HepG2 (cell line): ENCODE results near the gene HNRNPH2. TPM values are rescaled to one million over a fixed set of nuclear protein-coding genes. Genes with fewer than 3 reads are reported as not detected.

Experiments
- DNMT1 ChIP-seq: sonication (generic); formaldehyde crosslinking; IDR thresholded peaks from 2 replicates; pipeline ENCODE4 v1.5.1; 2020; ENCODE audit warnings: mild to moderate bottlenecking, missing genetic modification reagents
- FOXJ3 ChIP-seq: sonication (generic); formaldehyde crosslinking; IDR thresholded peaks from 2 replicates; pipeline ENCODE4 v1.4.0; 2020; ENCODE audit warnings: missing genetic modification reagents, mild to moderate bottlenecking, borderline replicate concordance
- IKZF5 ChIP-seq: IDR thresholded peaks from 2 replicates; pipeline ENCODE4 v1.6.1; 2018; ENCODE audit warnings: missing genetic modification reagents, mild to moderate bottlenecking, missing compliant biosample characterization
- KAT8 ChIP-seq: IDR thresholded peaks from 2 replicates; pipeline ENCODE4 v1.6.1; 2016; ENCODE audit warnings: missing genetic modification reagents, missing compliant biosample characterization
- MATR3 ChIP-seq: sonication (generic); formaldehyde crosslinking; IDR thresholded peaks from 2 replicates; pipeline ENCODE4 v1.4.0; 2020; ENCODE audit warnings: missing genetic modification reagents
- MZF1 ChIP-seq: sonication (generic); formaldehyde crosslinking; IDR thresholded peaks from 2 replicates; pipeline ENCODE4 v1.8.1; 2023; ENCODE audit warnings: mild to moderate bottlenecking, missing genetic modification reagents, borderline replicate concordance
- NFIC ChIP-seq: IDR thresholded peaks from 2 replicates; pipeline ENCODE4 v1.6.1; 2012; ENCODE audit warnings: mild to moderate bottlenecking, low read length, inconsistent platforms
- ONECUT2 ChIP-seq: sonication (generic); formaldehyde crosslinking; IDR thresholded peaks from 2 replicates; pipeline ENCODE4 v1.4.0; 2020; ENCODE audit warnings: missing genetic modification reagents
- PHF21A ChIP-seq: sonication (generic); formaldehyde crosslinking; IDR thresholded peaks from 2 replicates; pipeline ENCODE4 v1.5.0; 2020; ENCODE audit warnings: mild to moderate bottlenecking, missing genetic modification reagents
- PITX1 ChIP-seq: sonication (generic); formaldehyde crosslinking; IDR thresholded peaks from 2 replicates; pipeline ENCODE4 v1.5.1; 2020; ENCODE audit warnings: mild to moderate bottlenecking, missing genetic modification reagents
- POLR2AphosphoS5 ChIP-seq: IDR thresholded peaks from 2 replicates; pipeline ENCODE4 v1.6.1; 2012; ENCODE audit warnings: low read depth, low read length
- REPIN1 ChIP-seq: sonication (generic); formaldehyde crosslinking; IDR thresholded peaks from 2 replicates; pipeline ENCODE4 v1.8.0; 2022; ENCODE audit warnings: missing genetic modification reagents, low read depth, mild to moderate bottlenecking, borderline replicate concordance
- SAP130 ChIP-seq: IDR thresholded peaks from 2 replicates; pipeline ENCODE4 v1.6.1; 2016; ENCODE audit warnings: low read depth
- SP4 ChIP-seq: sonication (generic); formaldehyde crosslinking; IDR thresholded peaks from 2 replicates; pipeline ENCODE4 v1.8.1; 2023; ENCODE audit warnings: mild to moderate bottlenecking, missing genetic modification reagents
- TARDBP ChIP-seq: sonication (generic); formaldehyde crosslinking; IDR thresholded peaks from 2 replicates; pipeline ENCODE4 v1.8.0; 2022; ENCODE audit warnings: mild to moderate bottlenecking, missing genetic modification reagents
- TBX2 ChIP-seq: sonication (generic); formaldehyde crosslinking; IDR thresholded peaks from 2 replicates; pipeline ENCODE4 v1.5.0; 2020; ENCODE audit warnings: missing genetic modification reagents, mild to moderate bottlenecking, borderline replicate concordance
- TCF7 ChIP-seq: sonication (generic); IDR thresholded peaks from 2 replicates; pipeline ENCODE4 v1.6.1; 2016; ENCODE audit warnings: antibody characterized with exemption, low read depth
- TCF7L2 ChIP-seq: IDR thresholded peaks from 2 replicates; pipeline ENCODE4 v1.6.1; 2011; ENCODE audit warnings: mild to moderate bottlenecking, low read depth, low read length, moderate library complexity
- U2AF2 ChIP-seq: fragments of 200-400 bp; formaldehyde crosslinking; IDR thresholded peaks from 2 replicates; pipeline ENCODE4 v1.6.1; 2017; ENCODE audit warnings: low read depth, mild to moderate bottlenecking, low read length
- ZBTB43 ChIP-seq: sonication (generic); formaldehyde crosslinking; conservative IDR thresholded peaks from 2 replicates; pipeline ENCODE4 v1.4.0; 2020; ENCODE audit warnings: missing genetic modification reagents
- ZEB1 ChIP-seq: IDR thresholded peaks from 2 replicates; pipeline ENCODE4 v1.6.1; 2012; ENCODE audit warnings: mild to moderate bottlenecking, low read depth, inconsistent platforms; ENCODE audit not compliant: insufficient replicate concordance
- ZNF160 ChIP-seq: sonication (generic); formaldehyde crosslinking; IDR thresholded peaks from 2 replicates; pipeline ENCODE4 v1.8.0; 2022; ENCODE audit warnings: mild to moderate bottlenecking, inconsistent platforms, missing genetic modification reagents
- ZNF281 ChIP-seq: sonication (generic); formaldehyde crosslinking; IDR thresholded peaks from 2 replicates; pipeline ENCODE4 v1.4.0; 2020; ENCODE audit warnings: missing genetic modification reagents, borderline replicate concordance
- ZNF326 ChIP-seq: sonication (generic); formaldehyde crosslinking; IDR thresholded peaks from 2 replicates; pipeline ENCODE4 v1.4.0; 2020; ENCODE audit warnings: missing genetic modification reagents, borderline replicate concordance
- ZNF354B ChIP-seq: sonication (generic); formaldehyde crosslinking; IDR thresholded peaks from 2 replicates; pipeline ENCODE4 v1.8.0; 2022; ENCODE audit warnings: mild to moderate bottlenecking, missing genetic modification reagents
- ZNF567 ChIP-seq: sonication (generic); formaldehyde crosslinking; IDR thresholded peaks from 2 replicates; pipeline ENCODE4 v1.8.1; 2023; ENCODE audit warnings: mild to moderate bottlenecking, missing genetic modification reagents, borderline replicate concordance
- ZNF788 ChIP-seq: sonication (generic); formaldehyde crosslinking; IDR thresholded peaks from 2 replicates; pipeline ENCODE4 v1.5.0; 2020; ENCODE audit warnings: mild to moderate bottlenecking, missing genetic modification reagents, borderline replicate concordance
- polyA plus RNA-seq, 8 experiments: library from polyadenylated mRNA; depleted of rRNA in 3 of 8; stranded (reverse) in 7 of 8; unstranded in 1 of 8; fragments of >200 nt; fragmentation: Illumina TruSeq in 4 of 8; extraction: Trizol in 4 of 8; gene quantifications; 2 replicates each; pipeline versions ENCODE4 v1.2.1 to v1.2.3, GENCODE V29; 2011 to 2016; ENCODE audit warnings: low read depth in 4 of 8, missing spikeins in 1 of 8, mixed read lengths in 1 of 8; ENCODE audit not compliant: insufficient read depth in 1 of 8
- total RNA-seq, 5 experiments: library from RNA; depleted of rRNA; stranded (reverse); fragments of >200 nt; fragmentation: Illumina TruSeq; extraction: Trizol; gene quantifications; 2 replicates each; pipeline ENCODE4 v1.2.3, GENCODE V29; 2016; ENCODE audit warnings: low read depth in 1 of 5

The HNRNPH2 gene
- total and polyA plus RNA-seq, 2 of the 13 experiments (the other 11 are each of a cell fraction or from before 2014, with no cell fraction given): 23.8 to 56.9 TPM

GRCh38 chrX:101390664-101391525 lies 17.1 kb upstream of the HNRNPH2 start, which contains the start of gene RPL36A (continued):
- no peak for TF ChIP-seq ZEB1
- TF ChIP-seq TCF7L2: no peak
- TF ChIP-seq ZNF788 (CRISPR knock-in tag): peak; percentile 29; the same call in 1 of the 2 replicates
- TF ChIP-seq TBX2 (CRISPR knock-in tag): 0 out of 2 replicates have a peak, but pooled peaks have one; percentile 40
- no peak for TF ChIP-seq ZNF281 (CRISPR knock-in tag)
- TF ChIP-seq SAP130: peak; percentile 81
- TF ChIP-seq TCF7: no peak
- no peak for TF ChIP-seq MZF1 (CRISPR knock-in tag)
- TF ChIP-seq FOXJ3 (CRISPR knock-in tag): no peak
- peak; percentile 79 for TF ChIP-seq KAT8 (CRISPR knock-in tag)
- TF ChIP-seq ZBTB43: no peak
- TF ChIP-seq U2AF2: no peak
- TF ChIP-seq ZNF354B (CRISPR knock-in tag): no peak
- peak; percentile 96 for TF ChIP-seq POLR2AphosphoS5
- TF ChIP-seq ZNF567 (CRISPR knock-in tag): no peak
- TF ChIP-seq PITX1 (CRISPR knock-in tag): no peak
- no peak for TF ChIP-seq ZNF160
- peak; percentile 64; the same call in 1 of the 2 replicates for TF ChIP-seq IKZF5 (CRISPR knock-in tag)
- 0 out of 2 replicates have a peak, but pooled peaks have one; percentile 19 for TF ChIP-seq TARDBP (CRISPR knock-in tag)
- TF ChIP-seq DNMT1 (CRISPR knock-in tag): no peak
- TF ChIP-seq SP4: no peak
- TF ChIP-seq ZNF326 (CRISPR knock-in tag): no peak
- no peak for TF ChIP-seq MATR3
- 0 out of 2 replicates have a peak, but pooled peaks have one; percentile 20 for TF ChIP-seq PHF21A (CRISPR knock-in tag)
- TF ChIP-seq ONECUT2 (CRISPR knock-in tag): no peak
- no peak for TF ChIP-seq NFIC
- no peak; the same call in 1 of the 2 replicates for TF ChIP-seq REPIN1 (CRISPR knock-in tag)
